ENCODE results near the gene PCED1B. TPM values are rescaled to one million over a fixed set of nuclear protein-coding genes. Genes with fewer than 3 reads are reported as not detected.

Gene PCED1B
- total RNA-seq, 2 donors from 2014 or later = 2.3 to 14.2 TPM

DNA sequence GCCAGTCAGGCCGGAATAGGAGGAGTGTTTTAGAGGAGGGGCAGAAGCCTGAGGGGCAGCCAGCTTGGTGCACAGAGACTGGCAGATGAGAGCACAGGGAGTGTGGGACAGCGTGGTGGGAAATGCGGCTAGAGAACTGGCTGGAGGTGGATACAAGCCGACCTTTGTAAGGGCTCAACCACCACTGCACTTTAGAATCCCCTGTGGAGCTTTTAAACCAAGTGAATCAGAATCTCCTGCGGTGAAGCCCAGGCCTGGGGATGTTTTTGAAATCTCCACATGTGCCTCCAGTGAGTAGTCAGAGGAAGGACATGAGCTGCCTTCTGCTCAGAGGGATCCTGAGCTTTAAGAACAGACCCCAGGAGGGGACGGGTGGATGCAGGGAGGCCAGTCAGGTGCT lies 10.9 kb upstream of the PCED1B start:
- Histone ChIP-seq H3K36me3 (replicated peaks in 1 of 2; ENCODE audit: insufficient read depth in 1 of 2, low read depth in 2 of 2) (no peaks in the 10 kb centered on the region), H3K27ac (no peak overlapping the region), H3K4me1 (peaks cover 27% of the 10 kb centered on the region), H3K27me3 (no peaks in the 10 kb centered on the region), H3K4me3 (no peak overlapping the region), H3K9me3 (no peaks in the 10 kb centered on the region)
- no peak for DNase-seq
- ATAC-seq = no peak
- TF ChIP-seq POLR2A (IDR thresholded peaks at IDR 0.05) = no peak
- TF ChIP-seq, protein P1, sequence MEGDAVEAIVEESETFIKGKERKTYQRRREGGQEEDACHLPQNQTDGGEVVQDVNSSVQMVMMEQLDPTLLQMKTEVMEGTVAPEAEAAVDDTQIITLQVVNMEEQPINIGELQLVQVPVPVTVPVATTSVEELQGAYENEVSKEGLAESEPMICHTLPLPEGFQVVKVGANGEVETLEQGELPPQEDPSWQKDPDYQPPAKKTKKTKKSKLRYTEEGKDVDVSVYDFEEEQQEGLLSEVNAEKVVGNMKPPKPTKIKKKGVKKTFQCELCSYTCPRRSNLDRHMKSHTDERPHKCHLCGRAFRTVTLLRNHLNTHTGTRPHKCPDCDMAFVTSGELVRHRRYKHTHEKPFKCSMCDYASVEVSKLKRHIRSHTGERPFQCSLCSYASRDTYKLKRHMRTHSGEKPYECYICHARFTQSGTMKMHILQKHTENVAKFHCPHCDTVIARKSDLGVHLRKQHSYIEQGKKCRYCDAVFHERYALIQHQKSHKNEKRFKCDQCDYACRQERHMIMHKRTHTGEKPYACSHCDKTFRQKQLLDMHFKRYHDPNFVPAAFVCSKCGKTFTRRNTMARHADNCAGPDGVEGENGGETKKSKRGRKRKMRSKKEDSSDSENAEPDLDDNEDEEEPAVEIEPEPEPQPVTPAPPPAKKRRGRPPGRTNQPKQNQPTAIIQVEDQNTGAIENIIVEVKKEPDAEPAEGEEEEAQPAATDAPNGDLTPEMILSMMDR (IDR thresholded peaks at IDR 0.05) = no peak
- WGBS, 2 donors = 83 to 89% methylated on average over 6 of the region's 6 CpGs
- intact Hi-C loops (cut with DNase I) = no loop called here

DNA sequence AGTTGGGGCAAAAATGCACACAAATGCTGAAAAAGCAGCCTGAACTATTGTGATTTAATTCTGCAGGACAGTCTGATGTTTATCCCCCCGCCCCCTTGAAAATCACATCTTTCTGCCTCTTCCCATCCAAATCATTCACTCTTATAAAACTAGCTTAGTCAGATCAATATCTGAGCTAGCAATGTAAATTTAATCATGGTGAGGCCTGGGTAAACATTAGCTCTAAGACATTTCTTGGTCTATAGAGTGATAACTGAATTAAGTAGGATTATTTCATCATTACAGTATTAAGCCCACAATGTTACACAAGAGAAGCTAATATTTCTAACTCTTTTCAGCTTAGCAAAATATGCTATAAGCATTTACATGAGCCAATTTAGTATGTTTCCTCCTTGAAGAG lies 9.1 kb upstream of the PCED1B start:
- H3K27me3 ChIP-seq = no peaks in the 10 kb centered on the region
- no peaks in the 10 kb centered on the region for H3K36me3 ChIP-seq (replicated peaks in 1 of 2; ENCODE audit: insufficient read depth in 1 of 2, low read depth in 2 of 2)
- no peak for TF ChIP-seq POLR2A (IDR thresholded peaks at IDR 0.05)
- TF ChIP-seq, protein P1 (IDR thresholded peaks at IDR 0.05) = no peak
- ATAC-seq (no peak), DNase-seq (no peak)
- intact Hi-C loops (cut with DNase I) = no loop called here
- no peak overlapping the region for H3K27ac ChIP-seq
- H3K4me1 ChIP-seq = peaks cover 27% of the 10 kb centered on the region
- no peaks in the 10 kb centered on the region for H3K9me3 ChIP-seq
- 79 to 84% methylated on average over 1 of the region's 1 CpG for WGBS, 2 donors
- no peak overlapping the region for H3K4me3 ChIP-seq

DNA sequence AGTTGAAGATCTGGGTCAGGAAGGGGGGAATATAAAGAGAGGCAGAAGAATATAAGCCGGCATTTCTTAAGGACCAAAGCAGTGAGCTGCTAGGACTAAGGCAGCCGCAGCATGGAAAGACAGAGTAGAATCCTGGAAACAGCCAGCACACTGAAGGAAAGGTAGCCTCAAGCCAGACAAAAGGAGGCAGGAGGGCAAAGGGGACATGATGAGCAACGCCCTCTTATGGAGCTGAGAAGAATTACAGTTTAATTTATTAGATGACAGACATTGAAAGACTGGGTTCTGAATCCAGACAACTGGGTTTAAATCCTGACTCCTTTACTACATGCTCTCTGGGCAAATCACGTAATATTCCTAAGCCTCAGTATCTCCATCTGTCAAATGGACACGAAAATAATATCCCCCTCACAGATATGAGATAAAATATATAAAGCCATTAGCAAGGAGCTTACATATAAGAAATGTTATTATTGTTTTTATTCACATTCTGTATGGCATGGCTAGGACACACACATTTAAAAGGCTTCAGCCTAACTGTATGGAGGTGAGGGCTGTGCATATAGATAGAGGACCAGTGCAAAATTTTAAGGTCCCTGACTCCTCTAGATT lies 8.1 kb upstream of the PCED1B start:
- peak; percentile 22 for ATAC-seq
- TF ChIP-seq, protein P1 (IDR thresholded peaks at IDR 0.05) = peak in 6 of 7 experiments; percentile 33 to 60 (median 52)
- TF ChIP-seq POLR2A (IDR thresholded peaks at IDR 0.05) = no peak

DNA sequence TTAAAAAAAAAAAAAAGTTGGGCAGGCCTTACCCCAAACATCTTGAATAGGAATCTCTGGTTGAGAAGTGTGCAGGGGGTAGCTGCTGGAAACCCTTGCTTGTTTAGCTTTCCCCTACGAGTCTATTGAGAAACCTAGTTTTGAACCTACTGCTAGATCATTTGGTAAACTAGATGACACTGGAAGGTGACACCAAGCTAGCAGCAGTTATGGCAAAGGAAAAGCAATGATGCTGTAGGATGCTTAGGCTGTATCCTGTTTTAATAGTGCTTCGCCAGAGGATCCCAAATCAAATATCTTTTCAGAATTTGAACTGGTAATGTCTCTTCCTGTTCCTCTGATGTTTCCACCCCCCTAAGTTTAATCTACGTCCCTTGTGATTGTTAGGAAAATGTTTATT lies 5.5 kb upstream of the PCED1B start:
- TF ChIP-seq, protein P1 (IDR thresholded peaks at IDR 0.05) = no peak
- no peak for TF ChIP-seq POLR2A (IDR thresholded peaks at IDR 0.05)
- no peak overlapping the region for H3K4me3 ChIP-seq
- ATAC-seq (no peak), DNase-seq (no peak)
- H3K27ac ChIP-seq = no peak overlapping the region
- no peaks in the 10 kb centered on the region for H3K9me3 ChIP-seq
- no peaks in the 10 kb centered on the region for H3K27me3 ChIP-seq
- H3K36me3 ChIP-seq (replicated peaks in 1 of 2; ENCODE audit: insufficient read depth in 1 of 2, low read depth in 2 of 2) = no peaks in the 10 kb centered on the region
- peaks cover 16% of the 10 kb centered on the region for H3K4me1 ChIP-seq
- 80 to 85% methylated on average over 3 of the region's 3 CpGs for WGBS, 2 donors
- intact Hi-C loops (cut with DNase I) = no loop called here

More for the DNA sequence above, 8.1 kb upstream of the PCED1B start:
- H3K27me3 ChIP-seq = no peaks in the 10 kb centered on the region
- no peak overlapping the region for H3K27ac ChIP-seq
- no peaks in the 10 kb centered on the region for H3K36me3 ChIP-seq (replicated peaks in 1 of 2; ENCODE audit: insufficient read depth in 1 of 2, low read depth in 2 of 2)
- no peak for DNase-seq
- no peak overlapping the region for H3K4me3 ChIP-seq
- H3K4me1 ChIP-seq = peaks cover 20% of the 10 kb centered on the region
- no peaks in the 10 kb centered on the region for H3K9me3 ChIP-seq
- whole genome bisulfite sequencing, 2 donors = 50 to 51% methylated on average over 5 of the region's 5 CpGs
- intact Hi-C loops (cut with DNase I) = no loop called here

DNA sequence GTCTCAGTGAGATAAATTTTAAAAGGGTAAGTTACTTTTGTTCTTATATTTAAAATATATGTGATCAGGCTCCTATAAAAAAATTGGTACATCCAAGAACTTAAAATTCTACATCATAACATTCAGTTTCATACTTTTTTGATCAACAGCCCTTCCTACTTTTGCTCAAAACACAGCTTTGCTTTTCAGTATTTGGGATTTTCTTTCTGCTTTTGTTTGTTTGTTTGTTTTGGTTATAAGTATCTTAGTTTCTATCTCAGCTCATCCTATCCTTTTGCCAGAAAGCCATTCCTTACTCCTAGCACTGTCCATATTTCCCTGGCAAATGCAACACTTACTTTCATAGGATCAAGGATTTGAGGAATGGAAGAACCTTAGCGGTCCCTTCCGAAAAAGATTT lies 4.7 kb upstream of the PCED1B start:
- 90 to 94% methylated on average over 2 of the region's 2 CpGs for WGBS, 2 donors
- Histone ChIP-seq H3K27me3 (no peaks in the 10 kb centered on the region), H3K4me3 (no peak overlapping the region), H3K9me3 (no peaks in the 10 kb centered on the region), H3K27ac (no peak overlapping the region), H3K36me3 (replicated peaks in 1 of 2; ENCODE audit: insufficient read depth in 1 of 2, low read depth in 2 of 2) (no peaks in the 10 kb centered on the region), H3K4me1 (peaks cover 17% of the 10 kb centered on the region)
- TF ChIP-seq, protein P1 (IDR thresholded peaks at IDR 0.05) = no peak
- TF ChIP-seq POLR2A (IDR thresholded peaks at IDR 0.05) = no peak
- DNase-seq = no peak
- no peak for ATAC-seq
- intact Hi-C loops (cut with DNase I) = no loop called here
